Stimulated activated naive CD8-positive, alpha-beta T cell treated with anti-CD3 and anti-CD28 coated beads, Interleukin-15, Interleukin-2, amounts not matched to agents 100 U/mL and 50 U/mL, for 24 hours (primary cell): ENCODE data around the gene SHISA6.

Experiments used
- ATAC-seq: fragments of 150-1000 bp; cut with Tn5 transposase; one replicate; pipeline ENCODE4 v1.10.0; 2021
- DNase-seq: peaks from one replicate; pipeline ENCODE4 v3.0.0; 2021

The SHISA6 gene

DNA sequence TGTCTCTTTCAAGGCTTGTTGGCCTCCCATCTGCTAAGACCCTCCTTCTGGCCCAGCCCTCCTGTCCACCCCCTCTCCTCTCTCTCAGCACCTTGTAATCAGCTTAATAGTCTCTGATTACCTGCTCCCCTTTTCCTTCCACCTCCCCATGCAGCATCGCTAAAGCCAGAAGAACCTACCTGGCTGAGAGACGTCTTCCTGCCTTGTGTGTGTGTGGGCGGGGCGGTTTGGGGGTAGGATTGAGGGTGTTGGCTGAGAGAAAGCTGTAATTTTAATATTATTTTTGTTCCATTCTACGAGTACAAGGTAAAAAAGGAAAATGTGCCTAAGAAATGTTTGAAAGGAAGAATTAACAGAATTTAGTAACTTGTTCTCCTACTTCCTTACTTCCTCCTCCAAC is 360.6 kb downstream of the SHISA6 start:
- no peak for ATAC-seq
- DNase-seq, result no peak

DNA sequence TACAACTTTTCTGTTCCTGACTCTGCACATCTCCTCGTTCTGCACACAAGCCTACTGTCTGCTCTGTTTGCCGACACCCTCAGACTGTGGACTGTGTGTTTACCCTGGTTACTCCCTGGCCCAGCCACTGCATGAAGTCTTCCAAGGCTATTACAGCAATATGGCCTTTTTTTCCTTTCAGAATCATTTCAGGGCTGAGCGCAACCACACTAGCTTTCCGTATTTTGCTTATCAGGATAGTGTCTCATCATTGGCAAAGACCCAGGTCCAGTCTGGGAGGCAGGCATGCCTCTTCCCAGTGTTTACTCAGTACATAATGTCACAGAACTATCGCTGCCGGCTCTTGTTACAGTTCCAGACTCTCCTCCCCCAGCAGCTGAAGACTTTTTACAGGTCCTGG is 367.4 kb downstream of the SHISA6 start:
- ATAC-seq (no peak), DNase-seq (no peak)

GRCh38 chr17:11610999-11611566 is 370.1 kb downstream of the SHISA6 start:
- ATAC-seq (no peak), DNase-seq (no peak)

- ATAC-seq (no peak), DNase-seq (no peak)
These were observed 371.9 kb downstream of the SHISA6 start for GRCh38 chr17:11612956-11613355.
